GM11168 (cell line): ENCODE results near the gene TMEM123.
"Not testable (repeated sequence)": the region's sequence is repeated elsewhere in the genome, so short reads cannot be mapped to it uniquely, and the experiment has no call there.

Experiments
- in situ Hi-C: fragments of 300-500 bp; cut with MboI; formaldehyde crosslinking; loops from one replicate; pipeline ENCODE4 v1.12.0; 2022; ENCODE audit warnings: low sequenced_read_pairs; ENCODE audit not compliant: unreplicated experiment

The TMEM123 gene

GRCh38 chr11:102377891-102378290 lies 74.7 kb downstream of the TMEM123 start:
- in situ Hi-C loops = no loop called here

GRCh38 chr11:102375720-102376399 lies 76.7 kb downstream of the TMEM123 start:
- in situ Hi-C loops = no loop called here

GRCh38 chr11:102374633-102375424 lies 77.7 kb downstream of the TMEM123 start:
- in situ Hi-C loops = not testable (repeated sequence)

- in situ Hi-C loops = no loop called here
These were observed 84.1 kb downstream of the TMEM123 start for GRCh38 chr11:102368472-102368871.

- in situ Hi-C loops = no loop called here
These were observed 85.2 kb downstream of the TMEM123 start for GRCh38 chr11:102367364-102367763.

GRCh38 chr11:102364991-102365390 lies 87.6 kb downstream of the TMEM123 start:
- in situ Hi-C loops = no loop called here

- in situ Hi-C loops = no loop called here
These were observed 91.2 kb downstream of the TMEM123 start for GRCh38 chr11:102361086-102362031.

GRCh38 chr11:102360681-102361080 lies 91.9 kb downstream of the TMEM123 start:
- in situ Hi-C loops = no loop called here

GRCh38 chr11:102359372-102359771 lies 93.2 kb downstream of the TMEM123 start:
- in situ Hi-C loops = no loop called here

GRCh38 chr11:102357116-102357515 lies 95.4 kb downstream of the TMEM123 start:
- in situ Hi-C loops = no loop called here

GRCh38 chr11:102347462-102348370 lies 104.8 kb downstream of the TMEM123 start:
- in situ Hi-C loops = no loop called here

GRCh38 chr11:102346748-102347461 lies 105.7 kb downstream of the TMEM123 start, which contains the start of gene BIRC2:
Gene BIRC2, plus strand, starts transcription at chr11:102347214. Its CDS starts 2,641 bp downstream, at chr11:102349855.
- in situ Hi-C loops = no loop called here

GRCh38 chr11:102346456-102346747 lies 106.2 kb downstream of the TMEM123 start:
- in situ Hi-C loops = no loop called here
